DMS53 (cell line): Measurements from ENCODE around the gene HES4.
A peak's percentile ranks its signal among the peaks of the same experiment; 100 is the strongest.
"Not testable (repeated sequence)": the region's sequence is repeated elsewhere in the genome, so short reads cannot be mapped to it uniquely, and the experiment has no call there.

ENCODE experiments used
- DNase-seq: peaks from one replicate; lab custom pipeline; 2025; lab: John Stamatoyannopoulos, UW

Gene HES4

DNA sequence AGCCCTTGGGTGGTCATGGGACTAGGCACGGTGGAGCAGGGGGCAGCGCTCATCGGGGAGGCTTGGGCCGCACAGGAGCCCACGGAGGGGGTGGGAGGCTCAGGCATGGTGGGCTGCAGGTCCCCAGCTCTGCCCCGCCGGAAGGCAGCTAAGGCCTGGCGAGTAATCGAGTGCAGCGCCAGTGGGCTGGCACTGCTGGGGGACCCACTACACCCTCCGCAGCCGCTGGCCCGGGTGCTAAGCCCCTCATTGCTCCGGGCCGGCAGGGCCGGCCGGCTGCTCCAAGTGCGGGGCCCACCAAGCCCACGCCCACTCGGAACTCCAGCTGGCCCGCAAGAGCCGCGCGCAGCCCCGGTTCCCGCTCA lies 18.4 kb upstream of the HES4 start:
- not testable (repeated sequence) for DNase-seq

DNA sequence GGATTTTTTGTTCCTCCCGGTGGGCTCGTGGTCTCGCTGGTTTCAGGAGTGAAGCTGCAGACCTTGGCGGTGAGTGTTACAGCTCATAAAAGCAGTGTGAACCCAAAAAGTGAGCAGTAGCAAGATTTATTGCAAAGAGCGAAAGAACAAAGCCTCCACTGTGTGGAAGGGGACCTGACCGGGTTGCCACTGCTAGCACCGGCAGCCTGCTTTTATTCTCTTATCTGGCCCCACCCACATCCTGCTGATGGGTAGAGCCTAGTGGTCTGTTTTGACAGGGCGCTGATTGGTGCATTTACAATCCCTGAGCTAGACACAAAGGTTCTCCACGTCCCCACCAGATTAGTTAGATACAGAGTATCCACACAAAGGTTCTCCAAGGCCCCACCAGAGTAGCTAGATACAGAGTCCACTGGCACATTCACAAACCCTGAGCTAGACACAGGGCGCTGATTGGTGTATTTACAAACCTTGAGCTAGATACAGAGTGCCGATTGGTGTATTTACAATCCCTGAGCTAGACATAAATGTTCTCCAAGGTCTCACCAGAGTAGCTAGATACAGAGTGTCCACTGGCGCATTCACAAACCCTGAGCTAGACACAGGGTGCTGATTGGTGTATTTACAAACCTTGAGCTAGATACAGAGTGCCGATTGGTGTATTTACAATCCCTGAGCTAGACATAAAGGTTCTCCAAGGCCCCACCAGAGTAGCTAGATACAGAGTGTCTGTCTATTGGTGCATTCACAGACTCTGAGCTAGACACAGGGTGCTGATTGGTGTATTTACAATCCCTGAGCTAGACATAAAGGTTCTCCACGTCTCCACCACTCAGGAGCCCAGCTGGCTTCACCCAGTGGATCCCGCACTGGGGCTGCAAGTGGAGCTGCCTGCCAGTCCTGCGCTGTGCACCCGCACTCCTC lies 17.8 kb upstream of the HES4 start:
- peak; percentile 62 for DNase-seq

- peak; percentile 58 for DNase-seq
Observed at GRCh38 chr1:1014799-1015681, 15.1 kb upstream of the HES4 start.

- peak; percentile 88 for DNase-seq
Observed at GRCh38 chr1:1013922-1014648, 14.2 kb upstream of the HES4 start.

GRCh38 chr1:1013105-1013921 lies 13.4 kb upstream of the HES4 start, which contains the start of gene ISG15:
TSS of gene ISG15 (plus strand) at chr1:1013497. CDS start at chr1:1013574, 77 bp downstream.
- DNase-seq = peak; percentile 94

- DNase-seq = not testable (repeated sequence)
Observed at GRCh38 chr1:1012736-1013104, 12.8 kb upstream of the HES4 start.

DNA sequence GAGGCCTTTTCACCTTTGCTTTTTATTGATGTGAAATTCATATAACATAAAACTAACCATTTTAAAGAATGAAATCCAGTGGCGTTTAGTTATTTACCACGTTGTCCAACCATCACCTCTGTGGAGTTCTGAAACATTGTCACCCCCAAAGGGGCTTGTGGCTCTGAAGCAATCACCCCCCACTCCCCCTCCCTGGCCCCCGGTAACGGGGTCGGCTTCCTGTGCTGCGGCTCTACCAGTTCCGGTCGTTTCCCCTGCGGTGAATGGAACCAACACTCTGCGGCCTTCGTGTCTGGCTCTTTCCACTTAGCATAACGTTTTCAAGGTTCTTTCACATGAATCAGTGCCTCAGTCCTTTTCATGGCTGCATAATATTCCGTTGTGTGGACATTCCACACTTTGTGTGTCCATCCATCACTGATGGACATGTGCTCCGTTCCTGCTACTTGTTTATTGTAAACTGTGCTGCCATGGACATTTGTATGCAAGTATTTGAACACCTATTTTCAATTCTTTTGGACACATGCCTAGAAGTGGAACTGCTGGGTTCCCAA lies 11.6 kb upstream of the HES4 start:
- no peak for DNase-seq

GRCh38 chr1:1010131-1010530 lies 10.2 kb upstream of the HES4 start:
- not testable (repeated sequence) for DNase-seq

GRCh38 chr1:1006305-1007159 lies 6.6 kb upstream of the HES4 start:
- peak; percentile 97 for DNase-seq

DNA sequence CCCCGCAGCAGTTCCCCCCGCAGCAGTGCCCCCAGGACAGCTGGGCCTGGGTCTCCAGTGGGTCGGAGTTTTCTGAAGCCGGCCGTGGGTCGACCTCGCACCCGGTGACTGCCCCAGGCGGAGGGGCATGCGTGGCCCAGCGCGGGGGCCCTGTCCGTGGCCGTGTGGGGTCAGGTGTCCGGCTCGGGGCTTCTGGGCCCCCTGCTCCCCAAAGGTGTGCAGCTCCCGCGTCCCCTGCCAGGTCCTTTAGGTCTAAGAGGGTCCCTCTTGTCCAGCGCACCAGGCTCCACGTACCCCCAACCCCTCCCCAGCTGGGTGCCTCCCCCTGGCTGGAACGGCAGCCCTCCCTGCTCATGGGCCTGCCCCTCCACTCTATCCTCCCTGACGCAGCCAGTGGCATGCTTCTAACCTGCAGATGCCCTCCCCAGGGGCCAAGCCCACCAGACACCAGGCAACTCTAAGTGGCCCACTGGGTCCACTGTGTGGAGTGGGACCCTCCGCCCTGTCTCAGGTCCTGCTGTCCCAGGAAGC lies 5.9 kb upstream of the HES4 start:
- DNase-seq = no peak

- DNase-seq = peak; percentile 77
Observed at GRCh38 chr1:1004780-1005697, 5.1 kb upstream of the HES4 start.

GRCh38 chr1:1004420-1004779 lies 4.5 kb upstream of the HES4 start:
- no peak for DNase-seq

GRCh38 chr1:1003618-1004419 lies 3.9 kb upstream of the HES4 start:
- no peak for DNase-seq

DNA sequence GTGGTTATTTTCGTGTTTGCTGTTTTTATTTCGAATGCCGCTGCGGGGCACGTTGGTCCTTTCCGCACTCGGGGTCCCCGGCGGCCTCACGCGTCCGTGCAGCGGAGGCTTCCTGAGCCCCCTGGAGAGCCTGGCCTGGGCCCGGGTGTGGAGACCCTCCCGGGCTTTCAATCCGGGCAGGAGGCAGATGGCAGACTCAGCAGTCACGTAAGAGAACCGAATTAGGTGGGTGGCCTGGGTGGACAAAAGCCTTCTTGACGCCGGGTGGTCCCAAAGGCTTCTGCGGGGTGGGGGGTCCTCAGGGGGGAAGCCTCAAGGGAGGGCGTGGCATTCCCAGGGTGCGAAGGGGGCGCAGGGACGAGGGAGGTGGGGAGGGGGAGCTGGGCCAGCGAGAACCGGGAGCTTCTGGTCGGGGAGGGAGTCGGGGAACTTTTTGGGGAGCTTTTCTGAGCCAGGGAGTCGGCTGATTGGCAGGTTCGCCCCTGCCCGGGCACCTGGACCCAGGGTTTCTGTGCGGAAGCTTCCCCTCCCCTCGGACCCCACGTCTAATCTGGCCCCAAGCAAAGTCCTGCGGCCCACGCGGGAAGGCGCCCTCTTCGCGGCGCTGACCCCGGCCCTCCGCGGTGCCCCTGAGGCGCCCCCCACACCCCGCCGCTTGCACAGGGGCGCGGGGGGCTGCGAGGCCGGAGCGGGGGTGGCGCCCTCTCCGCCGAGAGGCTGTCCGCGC lies 1.3 kb upstream of the HES4 start:
- DNase-seq = peak; percentile 59

DNA sequence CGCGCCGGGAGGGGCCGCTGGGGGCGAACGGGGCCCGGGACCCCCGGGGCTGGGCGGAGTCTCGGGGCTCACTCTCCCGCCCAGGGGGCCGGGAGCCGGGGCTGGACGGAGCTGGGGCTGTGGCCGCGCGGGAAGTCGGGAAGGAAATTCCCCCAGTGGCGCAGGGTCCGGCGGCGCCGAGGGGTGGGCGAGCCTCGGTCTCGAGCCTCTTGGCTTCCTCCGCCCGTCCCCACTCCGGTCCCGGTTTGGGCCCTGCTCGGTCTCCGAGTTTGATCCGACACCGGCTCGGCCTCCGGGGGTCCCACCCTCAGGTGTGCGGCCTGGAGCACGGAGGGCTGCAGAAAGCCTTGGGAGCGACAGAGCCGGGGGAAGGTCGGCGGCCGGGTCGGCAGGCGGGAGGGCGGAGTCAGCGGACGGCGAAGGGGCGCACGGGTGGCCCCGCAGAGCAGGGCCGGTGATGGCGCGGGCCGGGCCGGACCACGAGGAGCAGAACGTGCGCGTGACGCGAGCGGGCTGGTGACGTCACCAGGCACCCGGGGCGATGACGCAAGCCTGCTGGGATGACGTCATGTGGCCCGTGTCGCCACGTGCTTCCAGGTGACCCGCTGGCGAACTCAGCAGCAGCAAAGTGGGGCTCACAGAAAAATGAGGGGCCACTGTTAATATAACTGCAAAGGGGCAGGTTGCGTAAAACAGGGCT lies 610 bp upstream of the HES4 start:
- peak; percentile 96 for DNase-seq

GRCh38 chr1:998995-999724 lies 737 bp downstream of the HES4 start:
- DNase-seq = peak; percentile 79
